Natural killer cell (primary cell): Measurements from ENCODE around the gene FAM184B. TPM values are rescaled to one million over a fixed set of nuclear protein-coding genes. Genes with fewer than 3 reads are reported as not detected.

ENCODE experiments used
- ATAC-seq, 3 donors: fragments of 150-1000 bp in 2 of 3; fragments of 200-7000 bp in 1 of 3; cut with Tn5 transposase; 1 replicate in 1 of 3; 2 replicates in 2 of 3; pipeline ENCODE4 v1.10.0; 2021; ENCODE audit warnings: mild to moderate bottlenecking in 2 of 3, moderate library complexity in 2 of 3
- DNase-seq, 2 donors: peaks; one replicate each; pipeline versions ENCODE4 v3.0.0 to v3.0.0-alpha.2; 2013 to 2021; ENCODE audit warnings: mixed read lengths in 1 of 2
- H3K27ac ChIP-seq: one replicate; pipeline ENCODE4 v1.5.1; 2013; ENCODE audit warnings: mild to moderate bottlenecking, low read length
- H3K27me3 ChIP-seq: one replicate; pipeline ENCODE4 v1.6.1; 2013; ENCODE audit warnings: low read length; ENCODE audit not compliant: control insufficient read depth, insufficient read depth
- H3K36me3 ChIP-seq: one replicate; pipeline ENCODE4 v1.6.1; 2013; ENCODE audit warnings: low read length; ENCODE audit not compliant: control insufficient read depth, insufficient read depth
- H3K4me1 ChIP-seq: one replicate; pipeline ENCODE4 v1.6.1; 2013; ENCODE audit warnings: low read length; ENCODE audit not compliant: control insufficient read depth, insufficient read depth
- H3K4me3 ChIP-seq: one replicate; pipeline ENCODE4 v1.5.1; 2013; ENCODE audit warnings: low read length
- H3K9me3 ChIP-seq: one replicate; pipeline ENCODE4 v1.6.1; 2013; ENCODE audit warnings: low read length; ENCODE audit not compliant: control insufficient read depth, insufficient read depth
- H3K27ac Mint-ChIP-seq, 2 donors: one replicate each; pipeline ENCODE4 v1.8.0; 2022; ENCODE audit warnings: mild to moderate bottlenecking in 2 of 2, mixed read lengths in 2 of 2, moderate library complexity in 1 of 2
- H3K27me3 Mint-ChIP-seq, 2 donors: one replicate each; pipeline ENCODE4 v1.8.0; 2022; ENCODE audit warnings: low read depth in 2 of 2, mixed read lengths in 2 of 2
- H3K36me3 Mint-ChIP-seq: one replicate; pipeline ENCODE4 v1.8.0; 2022; ENCODE audit warnings: mixed read lengths
- H3K4me1 Mint-ChIP-seq, 2 donors: one replicate each; pipeline ENCODE4 v1.8.0; 2022; ENCODE audit warnings: mixed read lengths in 2 of 2
- H3K4me3 Mint-ChIP-seq: one replicate; pipeline ENCODE4 v1.8.0; 2022; ENCODE audit warnings: mild to moderate bottlenecking, moderate library complexity, mixed read lengths
- H3K9me3 Mint-ChIP-seq, 2 donors: one replicate each; pipeline ENCODE4 v1.8.0; 2022; ENCODE audit warnings: mixed read lengths in 2 of 2
- CTCF ChIP-seq: fragments of 200-600 bp; IDR thresholded peaks from one replicate; pipeline ENCODE4 v1.8.0; 2022; ENCODE audit warnings: antibody characterized with exemption
- WGBS: methylation state at CpG from one replicate; pipeline ENCODE4 v1.1.7; 2013; ENCODE audit warnings: missing lambda C conversion rate; ENCODE audit not compliant: insufficient coverage; 5-methylcytosine and 5-hydroxymethylcytosine counted together
- intact Hi-C: fragments of 100-400 bp; cut with micrococcal nuclease; formaldehyde crosslinking; loops from one replicate; pipeline ENCODE4 v1.14.2; 2022
- total RNA-seq, 4 donors: library from RNA; stranded (reverse); fragments of 120-200 nt in 1 of 4; gene quantifications; one replicate each; pipeline versions ENCODE4 v1.2.3 to v1.2.4, GENCODE V29; 2013 to 2022

Gene FAM184B
- total RNA-seq, 3 donors from 2014 or later (not counting 1 experiment from before 2014, with no cell fraction given): 0.05 TPM; not detected in 2

GRCh38 chr4:17599826-17600225, 181.6 kb downstream of the FAM184B start:
- H3K36me3 ChIP-seq: peaks cover 56% of the 10 kb centered on the region
- no peak overlapping the region for H3K27ac Mint-ChIP-seq
- ATAC-seq: no peak
- H3K4me3 Mint-ChIP-seq: no peak overlapping the region
- no peak for DNase-seq
- H3K4me3 ChIP-seq: no peak overlapping the region
- no peaks in the 10 kb centered on the region for H3K9me3 ChIP-seq
- no peaks in the 10 kb centered on the region for H3K27me3 ChIP-seq
- no peak for TF ChIP-seq CTCF
- 100% methylated on average over 1 of the region's 1 CpG for WGBS
- no peaks in the 10 kb centered on the region for H3K4me1 ChIP-seq
- no peak overlapping the region for H3K27ac ChIP-seq
- H3K9me3 Mint-ChIP-seq: no peaks in the 10 kb centered on the region
- intact Hi-C loops: no loop called here
- H3K27me3 Mint-ChIP-seq: no peaks in the 10 kb centered on the region
- peaks cover 13% of the 10 kb centered on the region for H3K36me3 Mint-ChIP-seq
- no peaks in the 10 kb centered on the region for H3K4me1 Mint-ChIP-seq

- intact Hi-C loops: no loop called here
- TF ChIP-seq CTCF: no peak
- H3K27ac ChIP-seq: no peak overlapping the region
- no peaks in the 10 kb centered on the region for H3K27me3 ChIP-seq
- DNase-seq (no peak), ATAC-seq (no peak)
- 93% methylated on average over 7 of the region's 7 CpGs for WGBS
- H3K36me3 Mint-ChIP-seq: peaks cover 13% of the 10 kb centered on the region
- no peak overlapping the region for H3K4me3 Mint-ChIP-seq
- no peaks in the 10 kb centered on the region for H3K9me3 Mint-ChIP-seq
- peaks cover 60% of the 10 kb centered on the region for H3K36me3 ChIP-seq
- H3K27ac Mint-ChIP-seq: no peak overlapping the region
- no peaks in the 10 kb centered on the region for H3K9me3 ChIP-seq
- no peaks in the 10 kb centered on the region for H3K4me1 Mint-ChIP-seq
- H3K4me1 ChIP-seq: no peaks in the 10 kb centered on the region
- no peak overlapping the region for H3K4me3 ChIP-seq
- H3K27me3 Mint-ChIP-seq: no peaks in the 10 kb centered on the region
Measured at GRCh38 chr4:17597517-17597916, 183.9 kb downstream of the FAM184B start.

GRCh38 chr4:17595471-17596005, 185.9 kb downstream of the FAM184B start:
- no peaks in the 10 kb centered on the region for H3K9me3 Mint-ChIP-seq
- no peak for ATAC-seq
- H3K4me3 ChIP-seq: no peak overlapping the region
- H3K4me1 Mint-ChIP-seq: peaks cover 0 to 5% of the 10 kb centered on the region in 2 donors
- H3K27me3 ChIP-seq: no peaks in the 10 kb centered on the region
- no peak overlapping the region for H3K27ac Mint-ChIP-seq
- H3K9me3 ChIP-seq: no peaks in the 10 kb centered on the region
- no peak for TF ChIP-seq CTCF
- intact Hi-C loops: no loop called here
- peaks cover 66% of the 10 kb centered on the region for H3K36me3 ChIP-seq
- no peak overlapping the region for H3K4me3 Mint-ChIP-seq
- no peaks in the 10 kb centered on the region for H3K4me1 ChIP-seq
- H3K27me3 Mint-ChIP-seq: no peaks in the 10 kb centered on the region
- 68% methylated on average over 6 of the region's 6 CpGs for whole genome bisulfite sequencing
- H3K36me3 Mint-ChIP-seq: peaks cover 13% of the 10 kb centered on the region
- DNase-seq: no peak
- no peak overlapping the region for H3K27ac ChIP-seq

GRCh38 chr4:17589355-17589754, 192.1 kb downstream of the FAM184B start:
- no peaks in the 10 kb centered on the region for H3K9me3 Mint-ChIP-seq
- intact Hi-C loops: no loop called here
- peaks cover 70% of the 10 kb centered on the region for H3K36me3 ChIP-seq

More at GRCh38 chr4:17589355-17589754, 192.1 kb downstream of the FAM184B start:
- no peaks in the 10 kb centered on the region for H3K27me3 Mint-ChIP-seq
- no peak for DNase-seq
- Histone ChIP-seq H3K9me3 (no peaks in the 10 kb centered on the region), H3K27me3 (no peaks in the 10 kb centered on the region), H3K4me3 (no peak overlapping the region), H3K4me1 (no peaks in the 10 kb centered on the region), H3K27ac (no peak overlapping the region)
- no CpG with 5 or more reads among the region's 3 CpGs for WGBS
- ATAC-seq: no peak
- no peak overlapping the region for H3K27ac Mint-ChIP-seq
- peaks cover 4 to 5% of the 10 kb centered on the region in 2 donors for H3K4me1 Mint-ChIP-seq
- no peak overlapping the region for H3K4me3 Mint-ChIP-seq
- TF ChIP-seq CTCF: no peak
- peaks cover 32% of the 10 kb centered on the region for H3K36me3 Mint-ChIP-seq
